Measurements from ENCODE around the gene HDAC9. TPM values are rescaled to one million over a fixed set of nuclear protein-coding genes. Genes with fewer than 3 reads are reported as not detected.
A peak's percentile ranks its signal among the peaks of the same experiment; 100 is the strongest.

Gene HDAC9
- polyA plus RNA-seq, 1 of the 3 experiments (the other 2 are of a cell fraction): 11.6 TPM

DNA sequence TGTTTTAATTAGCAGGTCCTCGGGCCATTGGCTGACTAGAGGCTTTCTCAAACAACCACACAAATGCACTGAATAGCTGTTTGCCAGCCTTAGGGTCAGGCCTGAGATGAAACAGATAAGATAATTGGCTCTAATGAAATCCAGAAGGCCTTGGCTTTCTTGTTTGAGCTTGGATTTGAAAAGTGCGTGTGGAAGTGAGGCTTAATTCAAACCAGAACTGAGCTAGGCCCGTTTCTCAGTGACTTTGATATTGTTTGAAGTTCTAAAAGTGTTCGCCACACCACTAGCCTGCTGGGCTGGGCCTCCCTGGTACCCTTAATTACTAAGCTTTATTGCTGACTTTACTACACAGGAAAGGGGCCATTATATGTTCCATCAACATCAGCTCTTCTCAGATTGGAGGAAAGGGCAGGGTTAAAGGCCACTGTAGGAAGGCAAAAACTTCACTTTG, 351.2 kb downstream of the HDAC9 start (continued):
- TF ChIP-seq, protein P1, sequence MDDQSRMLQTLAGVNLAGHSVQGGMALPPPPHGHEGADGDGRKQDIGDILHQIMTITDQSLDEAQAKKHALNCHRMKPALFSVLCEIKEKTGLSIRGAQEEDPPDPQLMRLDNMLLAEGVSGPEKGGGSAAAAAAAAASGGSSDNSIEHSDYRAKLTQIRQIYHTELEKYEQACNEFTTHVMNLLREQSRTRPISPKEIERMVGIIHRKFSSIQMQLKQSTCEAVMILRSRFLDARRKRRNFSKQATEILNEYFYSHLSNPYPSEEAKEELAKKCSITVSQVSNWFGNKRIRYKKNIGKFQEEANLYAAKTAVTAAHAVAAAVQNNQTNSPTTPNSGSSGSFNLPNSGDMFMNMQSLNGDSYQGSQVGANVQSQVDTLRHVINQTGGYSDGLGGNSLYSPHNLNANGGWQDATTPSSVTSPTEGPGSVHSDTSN (IDR thresholded peaks at IDR 0.05): peak; percentile 82
- peak; percentile 100 for TF ChIP-seq RCOR1 (IDR thresholded peaks at IDR 0.05; ENCODE audit: low read length)

DNA sequence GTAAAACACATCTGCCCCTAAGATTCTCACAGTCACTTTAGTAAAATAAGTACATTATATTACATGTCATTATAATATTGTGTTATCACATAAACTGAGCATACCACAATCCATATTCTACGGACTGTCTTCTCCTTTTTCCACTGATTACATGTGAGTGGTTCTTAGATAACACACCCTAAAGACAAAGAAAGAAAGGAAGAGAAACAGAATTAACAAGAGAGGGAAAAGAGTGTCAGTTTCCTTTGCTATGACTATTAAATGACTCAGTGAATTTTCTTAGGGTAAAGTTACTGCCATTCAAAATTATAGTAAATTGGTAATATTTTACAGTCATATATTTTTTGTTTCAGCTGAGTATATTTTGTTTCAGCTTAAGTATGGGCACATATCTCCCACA, 353.6 kb downstream of the HDAC9 start:
- DNase-seq: no peak
- Histone ChIP-seq H3K36me3 (replicated peaks in 1 of 2; ENCODE audit: control insufficient read depth in 1 of 2, insufficient read depth in 2 of 2, low read length in 1 of 2) (no peaks in the 10 kb centered on the region), H2AFZ (ENCODE audit: low read depth) (no peak overlapping the region), H3K9me2 (no peaks in the 10 kb centered on the region), H3F3A (replicated peaks; ENCODE audit: insufficient read depth) (peaks cover 4% of the 10 kb centered on the region), H3K4me1 (ENCODE audit: control insufficient read depth in 1 of 2, insufficient read depth in 2 of 2, low read depth in 1 of 2, low read length in 1 of 2) (peaks cover 23 to 45% of the 10 kb centered on the region in 2 experiments), H3K9me3 (no peaks in the 10 kb centered on the region), H3K4me2 (no peak overlapping the region), H4K20me1 (ENCODE audit: insufficient read depth) (no peaks in the 10 kb centered on the region), H3K27ac (ENCODE audit: low read depth in 2 of 2, low read length in 1 of 2) (peak overlapping the region in 1 of 2 experiments; percentile 100; a peak in 2 of 4 replicates), H3K4me3 (ENCODE audit: low read depth in 2 of 2, low read length in 1 of 2) (no peak overlapping the region), H3K9ac (no peak overlapping the region), H3K27me3 (ENCODE audit: insufficient read depth) (no peaks in the 10 kb centered on the region), H3K79me2 (ENCODE audit: insufficient read depth) (no peaks in the 10 kb centered on the region)
- WGBS (ENCODE audit: low lambda C conversion rate): 70% methylated on average over 1 of the region's 1 CpG
- ChIA-PET POLR2A (no interaction called here), CTCF (interaction anchor here (1.0 to 1.3 kb wide), 2 partner anchors 258 to 270 kb away, joined by 3 read pairs; no protein-coding TSS in a partner anchor)
- peak; percentile 30; the same call in 1 of the 2 replicates for TF ChIP-seq FOSL2 (IDR thresholded peaks at IDR 0.05; ENCODE audit: borderline replicate concordance, low read depth)
- TF ChIP-seq RFX5 (IDR thresholded peaks at IDR 0.05; ENCODE audit: low read length): no peak
- TF ChIP-seq, protein P2, sequence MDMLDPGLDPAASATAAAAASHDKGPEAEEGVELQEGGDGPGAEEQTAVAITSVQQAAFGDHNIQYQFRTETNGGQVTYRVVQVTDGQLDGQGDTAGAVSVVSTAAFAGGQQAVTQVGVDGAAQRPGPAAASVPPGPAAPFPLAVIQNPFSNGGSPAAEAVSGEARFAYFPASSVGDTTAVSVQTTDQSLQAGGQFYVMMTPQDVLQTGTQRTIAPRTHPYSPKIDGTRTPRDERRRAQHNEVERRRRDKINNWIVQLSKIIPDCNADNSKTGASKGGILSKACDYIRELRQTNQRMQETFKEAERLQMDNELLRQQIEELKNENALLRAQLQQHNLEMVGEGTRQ (IDR thresholded peaks at IDR 0.05; ENCODE audit: borderline replicate concordance, low read depth, low read length): no peak
- TF ChIP-seq CHD2 (IDR thresholded peaks at IDR 0.05; ENCODE audit: low read length, partially characterized antibody): no peak
- TF ChIP-seq, protein P3, sequence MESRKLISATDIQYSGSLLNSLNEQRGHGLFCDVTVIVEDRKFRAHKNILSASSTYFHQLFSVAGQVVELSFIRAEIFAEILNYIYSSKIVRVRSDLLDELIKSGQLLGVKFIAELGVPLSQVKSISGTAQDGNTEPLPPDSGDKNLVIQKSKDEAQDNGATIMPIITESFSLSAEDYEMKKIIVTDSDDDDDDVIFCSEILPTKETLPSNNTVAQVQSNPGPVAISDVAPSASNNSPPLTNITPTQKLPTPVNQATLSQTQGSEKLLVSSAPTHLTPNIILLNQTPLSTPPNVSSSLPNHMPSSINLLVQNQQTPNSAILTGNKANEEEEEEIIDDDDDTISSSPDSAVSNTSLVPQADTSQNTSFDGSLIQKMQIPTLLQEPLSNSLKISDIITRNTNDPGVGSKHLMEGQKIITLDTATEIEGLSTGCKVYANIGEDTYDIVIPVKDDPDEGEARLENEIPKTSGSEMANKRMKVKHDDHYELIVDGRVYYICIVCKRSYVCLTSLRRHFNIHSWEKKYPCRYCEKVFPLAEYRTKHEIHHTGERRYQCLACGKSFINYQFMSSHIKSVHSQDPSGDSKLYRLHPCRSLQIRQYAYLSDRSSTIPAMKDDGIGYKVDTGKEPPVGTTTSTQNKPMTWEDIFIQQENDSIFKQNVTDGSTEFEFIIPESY (IDR thresholded peaks at IDR 0.05; ENCODE audit: borderline replicate concordance, low read depth): no peak

DNA sequence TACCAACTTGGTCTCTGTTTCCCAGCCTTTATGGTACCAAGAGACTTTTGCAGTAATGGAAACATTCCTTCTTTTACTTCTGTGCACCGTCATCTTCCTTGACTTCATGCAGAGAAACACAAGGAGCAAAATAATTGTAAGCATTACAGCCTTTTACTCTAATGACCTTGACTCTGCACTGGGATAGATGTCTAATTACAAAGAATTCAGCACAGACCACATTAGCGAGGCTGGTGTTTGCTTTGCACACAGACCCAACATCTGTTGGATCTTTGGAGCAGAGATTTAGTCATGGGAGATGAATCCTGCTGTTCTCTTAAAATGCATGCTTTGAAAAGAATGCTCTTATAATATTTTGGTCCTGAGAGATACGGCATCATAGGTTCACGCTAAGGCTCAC, 360.2 kb downstream of the HDAC9 start:
- no peaks in the 10 kb centered on the region for H3F3A ChIP-seq (replicated peaks; ENCODE audit: insufficient read depth)
- H2AFZ ChIP-seq (ENCODE audit: low read depth): no peak overlapping the region
- ChIA-PET POLR2A (no interaction called here), CTCF (no interaction called here)
- H3K4me1 ChIP-seq (ENCODE audit: control insufficient read depth in 1 of 2, insufficient read depth in 2 of 2, low read depth in 1 of 2, low read length in 1 of 2): peaks cover 0 to 4% of the 10 kb centered on the region in 2 experiments; a peak in 2 of 4 replicates
- 78% methylated on average over 4 of the region's 4 CpGs for WGBS (ENCODE audit: low lambda C conversion rate)
- H3K4me3 ChIP-seq (ENCODE audit: low read depth in 2 of 2, low read length in 1 of 2): no peak overlapping the region
- no peaks in the 10 kb centered on the region for H3K27me3 ChIP-seq (ENCODE audit: insufficient read depth)
- no peak overlapping the region for H3K9ac ChIP-seq
- H3K79me2 ChIP-seq (ENCODE audit: insufficient read depth): no peaks in the 10 kb centered on the region
- H3K9me3 ChIP-seq: no peaks in the 10 kb centered on the region
- no peaks in the 10 kb centered on the region for H3K9me2 ChIP-seq
- no peaks in the 10 kb centered on the region for H4K20me1 ChIP-seq (ENCODE audit: insufficient read depth)
- no peak overlapping the region for H3K4me2 ChIP-seq
- TF ChIP-seq CHD2 (IDR thresholded peaks at IDR 0.05; ENCODE audit: low read length, partially characterized antibody) (no peak), SIN3A (IDR thresholded peaks at IDR 0.05; ENCODE audit: borderline replicate concordance, low read depth, low read length) (no peak), TCF12 (IDR thresholded peaks at IDR 0.05) (no peak), ELF1 (IDR thresholded peaks at IDR 0.05) (no peak), YY1 (IDR thresholded peaks at IDR 0.05; ENCODE audit: low read depth) (no peak), EZH2phosphoT487 (IDR thresholded peaks at IDR 0.05; ENCODE audit: borderline replicate concordance, low read depth) (no peak), MXI1 (IDR thresholded peaks at IDR 0.05; ENCODE audit: low read depth, low read length) (no peak), RFX5 (IDR thresholded peaks at IDR 0.05; ENCODE audit: low read length) (no peak), FOXM1 (IDR thresholded peaks at IDR 0.05; ENCODE audit: low read depth) (no peak), EP300 (IDR thresholded peaks at IDR 0.05; ENCODE audit: borderline replicate concordance in 1 of 2, low read depth in 1 of 2, low read length in 1 of 2) (no peak), FOSL2 (IDR thresholded peaks at IDR 0.05; ENCODE audit: borderline replicate concordance, low read depth) (no peak)
- TF ChIP-seq, protein P4, sequence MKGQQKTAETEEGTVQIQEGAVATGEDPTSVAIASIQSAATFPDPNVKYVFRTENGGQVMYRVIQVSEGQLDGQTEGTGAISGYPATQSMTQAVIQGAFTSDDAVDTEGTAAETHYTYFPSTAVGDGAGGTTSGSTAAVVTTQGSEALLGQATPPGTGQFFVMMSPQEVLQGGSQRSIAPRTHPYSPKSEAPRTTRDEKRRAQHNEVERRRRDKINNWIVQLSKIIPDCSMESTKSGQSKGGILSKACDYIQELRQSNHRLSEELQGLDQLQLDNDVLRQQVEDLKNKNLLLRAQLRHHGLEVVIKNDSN (IDR thresholded peaks at IDR 0.05; ENCODE audit: borderline replicate concordance, low read depth): no peak
- TF ChIP-seq, protein P5, sequence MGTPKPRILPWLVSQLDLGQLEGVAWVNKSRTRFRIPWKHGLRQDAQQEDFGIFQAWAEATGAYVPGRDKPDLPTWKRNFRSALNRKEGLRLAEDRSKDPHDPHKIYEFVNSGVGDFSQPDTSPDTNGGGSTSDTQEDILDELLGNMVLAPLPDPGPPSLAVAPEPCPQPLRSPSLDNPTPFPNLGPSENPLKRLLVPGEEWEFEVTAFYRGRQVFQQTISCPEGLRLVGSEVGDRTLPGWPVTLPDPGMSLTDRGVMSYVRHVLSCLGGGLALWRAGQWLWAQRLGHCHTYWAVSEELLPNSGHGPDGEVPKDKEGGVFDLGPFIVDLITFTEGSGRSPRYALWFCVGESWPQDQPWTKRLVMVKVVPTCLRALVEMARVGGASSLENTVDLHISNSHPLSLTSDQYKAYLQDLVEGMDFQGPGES (IDR thresholded peaks at IDR 0.05; ENCODE audit: low read depth, low read length): no peak
- H3K36me3 ChIP-seq (replicated peaks in 1 of 2; ENCODE audit: control insufficient read depth in 1 of 2, insufficient read depth in 2 of 2, low read length in 1 of 2): no peaks in the 10 kb centered on the region
- no peak for DNase-seq
- peak overlapping the region in 1 of 2 experiments; percentile 53; a peak in 2 of 4 replicates for H3K27ac ChIP-seq (ENCODE audit: low read depth in 2 of 2, low read length in 1 of 2)

Data from SK-N-SH (cell line).